HG02588 (cell line): ENCODE data around the gene TAS2R60.
"Not testable (repeated sequence)": the region's sequence is repeated elsewhere in the genome, so short reads cannot be mapped to it uniquely, and the experiment has no call there.

ENCODE experiments used
- ATAC-seq: cut with Tn5 transposase; IDR thresholded peaks from one replicate; pipeline ENCODE4 v1.9.1; 2021; ENCODE audit warnings: mild to moderate bottlenecking, moderate library complexity; ENCODE audit not compliant: unreplicated experiment

Gene TAS2R60, protein sequence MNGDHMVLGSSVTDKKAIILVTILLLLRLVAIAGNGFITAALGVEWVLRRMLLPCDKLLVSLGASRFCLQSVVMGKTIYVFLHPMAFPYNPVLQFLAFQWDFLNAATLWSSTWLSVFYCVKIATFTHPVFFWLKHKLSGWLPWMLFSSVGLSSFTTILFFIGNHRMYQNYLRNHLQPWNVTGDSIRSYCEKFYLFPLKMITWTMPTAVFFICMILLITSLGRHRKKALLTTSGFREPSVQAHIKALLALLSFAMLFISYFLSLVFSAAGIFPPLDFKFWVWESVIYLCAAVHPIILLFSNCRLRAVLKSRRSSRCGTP

GRCh38 chr7:143443153-143443552 lies at the start of gene TAS2R60:
Gene TAS2R60 (plus strand): TSS chr7:143443453. CDS start chr7:143443453, 0 bp downstream.
- ATAC-seq, result no peak

- no peak for ATAC-seq
These were observed 49.2 kb upstream of the TAS2R60 start for GRCh38 chr7:143394068-143394467.

GRCh38 chr7:143394777-143395176 lies 48.5 kb upstream of the TAS2R60 start:
- ATAC-seq, result no peak

DNA sequence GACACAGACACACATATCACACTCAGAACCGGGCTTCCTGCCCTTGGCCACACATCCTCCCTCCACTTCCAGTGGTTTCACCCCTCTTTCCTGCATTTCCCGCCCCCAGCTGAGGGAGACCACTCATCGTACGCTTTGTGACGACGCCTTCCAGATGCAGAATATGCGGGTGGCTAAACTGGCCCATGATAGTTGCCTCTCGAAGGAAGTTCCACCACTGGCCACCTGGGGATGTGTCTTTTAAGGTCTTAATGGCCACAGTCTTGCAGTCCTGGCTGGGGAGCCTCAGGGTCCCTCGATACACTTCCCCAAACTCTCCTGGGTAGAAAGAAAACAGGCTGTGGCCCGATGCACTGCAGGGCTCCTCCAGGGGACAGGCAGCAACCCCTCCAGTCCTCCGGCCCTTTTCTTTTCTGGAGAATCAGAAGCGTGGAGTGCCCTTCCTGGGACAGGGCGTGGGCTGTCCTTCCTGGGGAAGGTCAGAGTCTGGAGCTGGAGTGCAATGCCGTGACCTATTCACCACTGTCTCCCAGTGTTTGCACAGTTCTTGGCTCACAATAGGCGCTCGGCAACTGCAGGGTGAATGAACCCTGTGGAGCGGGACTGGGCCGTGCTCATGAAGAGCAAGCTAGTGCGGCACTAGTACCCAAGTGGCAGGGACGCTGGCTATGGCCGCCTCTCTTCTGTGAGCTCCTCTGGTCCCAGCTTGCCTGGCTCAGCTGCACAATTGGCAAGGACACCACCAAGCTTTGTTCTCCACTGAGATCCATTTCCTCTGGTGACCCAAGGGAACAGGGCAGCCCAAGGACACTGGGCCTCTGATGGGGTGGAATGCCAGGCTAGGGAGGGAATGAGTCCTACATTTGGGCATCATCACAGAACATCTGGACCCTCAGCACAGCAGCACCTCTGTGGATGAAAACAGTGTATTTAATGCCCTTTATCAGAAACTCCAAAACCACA lies 47.8 kb upstream of the TAS2R60 start:
- no peak for ATAC-seq

DNA sequence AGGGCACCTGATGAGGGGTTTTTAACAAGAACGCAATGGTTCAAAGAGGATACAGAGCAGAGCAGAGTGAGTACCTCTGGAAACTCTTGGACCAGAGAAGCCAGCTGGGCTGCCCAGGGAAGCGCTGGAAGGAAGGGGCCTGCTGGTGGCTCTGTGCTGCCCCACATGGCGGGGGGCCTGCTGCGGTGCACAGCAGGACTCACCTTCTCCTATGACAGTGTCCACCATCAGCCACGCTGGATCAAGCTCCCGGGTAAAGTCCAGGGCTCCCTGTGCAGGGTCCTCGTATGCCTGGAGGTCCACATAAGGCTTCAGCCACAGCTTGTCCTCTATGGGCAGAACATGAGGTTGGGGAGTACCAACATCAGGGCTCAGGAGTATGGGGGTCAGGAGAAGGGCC lies 47.1 kb upstream of the TAS2R60 start:
- no peak for ATAC-seq

DNA sequence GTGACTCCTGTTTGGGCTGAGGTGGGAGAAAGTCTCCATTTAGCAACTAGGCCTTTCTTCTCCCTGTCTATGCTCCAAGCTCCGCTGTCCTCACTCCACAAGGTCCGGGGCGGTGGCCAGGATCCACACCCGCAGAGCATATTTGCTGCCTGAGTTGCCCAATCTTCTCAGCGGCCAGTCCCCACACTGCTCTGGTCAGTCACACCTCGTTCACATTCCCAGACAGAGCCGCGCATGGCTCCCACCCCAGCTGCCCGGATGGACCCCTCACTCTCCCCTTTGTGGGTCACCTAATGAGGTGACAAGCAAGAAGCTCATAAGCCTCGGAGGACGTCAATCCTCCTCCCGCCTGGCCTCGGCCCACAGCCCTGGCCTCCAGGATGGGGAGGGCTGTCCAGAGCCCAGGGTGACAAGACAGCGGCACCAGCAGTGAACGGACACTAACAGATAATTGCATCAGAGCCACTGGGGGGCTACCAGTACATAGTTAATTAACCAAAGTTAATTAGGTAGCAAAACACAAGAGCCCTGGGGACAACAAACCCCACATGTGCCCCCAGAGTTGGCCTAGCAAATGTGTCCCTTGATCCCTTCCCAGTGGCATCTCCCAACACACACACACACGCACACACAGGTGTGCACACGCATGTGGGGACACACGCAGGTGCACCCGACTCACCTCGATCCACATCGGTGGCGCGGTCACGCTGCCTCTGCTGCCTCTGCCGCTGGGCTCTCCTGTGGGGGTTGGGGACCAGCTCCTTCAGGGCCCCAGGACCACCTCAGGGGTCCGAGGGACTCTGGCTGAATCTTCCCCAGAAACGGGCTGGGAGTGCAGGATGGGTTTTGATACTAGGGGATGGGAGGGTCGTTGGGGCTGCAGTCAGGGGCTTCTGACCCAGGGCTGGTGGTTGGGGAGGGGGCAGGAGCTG lies 46.4 kb upstream of the TAS2R60 start:
- ATAC-seq, result no peak

DNA sequence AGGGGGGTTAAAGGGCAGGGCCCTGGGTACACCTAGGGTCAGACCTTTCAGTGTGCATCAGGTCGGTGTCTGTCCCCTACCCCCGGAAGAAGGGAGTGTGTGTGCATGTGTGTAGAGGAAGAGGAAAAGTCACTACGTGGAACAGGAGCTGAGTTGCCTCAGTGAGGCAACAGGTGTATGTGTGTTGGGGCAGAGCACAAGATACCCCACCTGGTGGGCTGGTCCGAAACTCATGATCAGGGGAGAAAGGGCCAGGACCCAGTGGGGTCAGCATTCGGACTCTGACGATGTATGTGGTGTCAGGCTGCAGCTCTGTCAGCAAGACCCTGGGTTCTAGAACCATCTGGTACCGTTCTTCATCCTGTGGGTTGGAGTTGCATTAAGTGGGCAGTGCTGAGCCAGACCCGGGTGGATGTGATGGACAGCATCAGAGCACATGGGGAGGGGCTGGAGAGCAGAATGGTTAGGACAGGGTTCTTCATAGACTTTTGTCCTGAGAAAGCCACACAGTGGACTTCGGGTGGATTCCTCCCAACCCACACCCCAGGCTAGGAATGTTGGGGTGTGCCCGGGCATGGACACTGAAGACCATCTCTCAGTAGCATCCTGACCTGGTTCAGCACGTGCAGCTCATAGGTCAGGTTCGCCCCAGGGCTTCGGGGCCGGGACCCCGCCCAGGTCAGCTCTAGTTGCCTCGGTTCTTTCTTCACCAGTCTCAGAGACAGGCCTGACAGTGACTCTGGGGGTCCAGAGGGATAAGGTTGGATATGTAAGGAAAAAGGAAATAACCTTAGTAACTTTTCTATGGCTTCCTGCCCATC lies 45.3 kb upstream of the TAS2R60 start:
- no peak for ATAC-seq

GRCh38 chr7:143398616-143399015 lies 44.6 kb upstream of the TAS2R60 start:
- no peak for ATAC-seq

- no peak for ATAC-seq
These were observed 44.1 kb upstream of the TAS2R60 start for GRCh38 chr7:143399151-143399550.

- no peak for ATAC-seq
These were observed 43.6 kb upstream of the TAS2R60 start for GRCh38 chr7:143399642-143400041.

DNA sequence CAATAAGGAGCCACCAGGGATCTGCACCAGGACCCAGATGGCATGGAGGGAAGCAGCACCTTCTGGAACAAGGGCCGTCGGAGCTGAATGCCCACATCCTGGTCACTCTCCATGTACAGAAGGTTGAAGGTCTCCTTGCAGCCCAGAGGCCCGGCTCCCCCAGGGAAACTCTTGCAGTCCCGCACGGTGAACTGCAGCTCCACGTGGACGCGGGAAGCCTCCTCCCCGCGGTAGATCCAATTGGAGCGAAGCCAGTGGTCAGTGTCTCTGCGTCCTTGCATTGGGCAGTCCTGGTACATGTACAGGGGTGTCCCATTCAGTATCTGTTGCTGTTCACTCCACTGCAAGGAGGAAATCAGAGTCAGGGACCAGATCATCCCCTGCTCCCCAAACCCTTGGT lies 42.0 kb upstream of the TAS2R60 start:
- ATAC-seq, result no peak

DNA sequence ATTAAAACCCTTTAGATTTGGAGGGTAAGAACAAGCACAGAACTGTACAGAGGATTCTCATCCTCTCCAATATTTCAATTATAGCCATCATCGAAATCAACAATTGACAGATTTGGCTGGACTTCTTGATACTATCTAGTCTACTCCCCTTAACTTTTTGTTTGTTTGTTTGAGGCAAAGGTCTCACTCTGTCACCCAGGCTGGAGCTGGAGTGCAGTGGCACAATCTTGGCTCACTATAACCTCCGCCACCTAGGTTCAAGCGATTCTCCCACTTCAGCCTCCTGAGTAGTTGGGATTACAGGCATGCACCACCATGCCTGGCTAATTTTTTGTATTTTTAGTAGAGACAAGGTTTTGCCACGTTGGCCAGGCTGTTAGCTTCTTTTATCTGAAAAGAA lies 41.0 kb upstream of the TAS2R60 start:
- ATAC-seq, result not testable (repeated sequence)

GRCh38 chr7:143405173-143406001 lies 37.9 kb upstream of the TAS2R60 start:
- ATAC-seq, result no peak

GRCh38 chr7:143406002-143406357 lies 37.3 kb upstream of the TAS2R60 start:
- ATAC-seq, result no peak

- no peak for ATAC-seq
These were observed 35.7 kb upstream of the TAS2R60 start for GRCh38 chr7:143407287-143408251.

GRCh38 chr7:143408252-143408685 lies 35.0 kb upstream of the TAS2R60 start:
- ATAC-seq, result no peak

GRCh38 chr7:143408686-143409561 lies 34.3 kb upstream of the TAS2R60 start, which contains the start of gene EPHA1:
Gene EPHA1 (minus strand): TSS chr7:143408856. CDS start chr7:143408805, 51 bp downstream.
- no peak for ATAC-seq
